Measurements from ENCODE around the gene ZNF223.

DNA sequence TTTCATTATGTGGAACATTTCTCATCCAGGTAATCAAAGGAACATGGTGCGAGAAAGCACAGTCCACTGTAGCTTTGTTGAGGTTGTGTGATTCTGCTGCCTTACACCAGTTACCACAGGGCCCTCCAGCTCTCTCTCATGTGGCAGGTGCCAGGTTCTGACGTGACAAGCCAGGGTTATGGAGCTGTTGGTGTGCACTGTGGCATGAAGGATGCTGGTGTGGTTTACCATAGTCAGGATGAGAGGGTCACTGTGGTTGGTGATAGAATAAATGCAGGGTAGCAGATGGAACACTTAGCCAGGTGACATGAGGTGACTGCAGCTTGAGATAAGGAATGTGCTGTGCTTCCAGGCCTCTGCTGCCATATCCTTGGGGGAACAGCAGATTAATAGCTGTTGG lies 7.4 kb downstream of the ZNF223 start:
- TF ChIP-seq CTCF (IDR thresholded peaks at IDR 0.05): no peak
- TF ChIP-seq POLR2A (IDR thresholded peaks at IDR 0.05): no peak

All from adrenal gland (tissue), 5 donors.